Fibroblast of lung (primary cell): ENCODE results near the gene SLC9A1. TPM values are rescaled to one million over a fixed set of nuclear protein-coding genes. Genes with fewer than 3 reads are reported as not detected.

ENCODE experiments used
- DNase-seq, 2 donors: peaks; one replicate each; pipeline versions ENCODE4 v3.0.0 to v3.0.0-alpha.2; 2010; ENCODE audit warnings: low read depth in 2 of 2
- H2AFZ ChIP-seq: 2 replicates; pipeline ENCODE4 v1.5.1; 2012; ENCODE audit warnings: low read length, control low read depth, inconsistent platforms
- H3K27ac ChIP-seq: 2 replicates; pipeline ENCODE4 v1.5.1; 2011; ENCODE audit warnings: low read length, control low read depth; ENCODE audit not compliant: insufficient read depth
- H3K27me3 ChIP-seq: 2 replicates; pipeline ENCODE4 v1.5.1; 2011; ENCODE audit warnings: mild to moderate bottlenecking, low read length; ENCODE audit not compliant: control insufficient read depth, insufficient read depth
- H3K36me3 ChIP-seq: 2 replicates; pipeline ENCODE4 v1.5.1; 2011; ENCODE audit warnings: low read length; ENCODE audit not compliant: control insufficient read depth, insufficient read depth
- H3K4me1 ChIP-seq: 2 replicates; pipeline ENCODE4 v1.5.1; 2011; ENCODE audit warnings: low read length; ENCODE audit not compliant: control insufficient read depth, insufficient read depth; ENCODE audit errors: extremely low read depth
- H3K4me2 ChIP-seq: 2 replicates; pipeline ENCODE4 v1.5.1; 2011; ENCODE audit warnings: low read length, control low read depth; ENCODE audit not compliant: insufficient read depth; ENCODE audit errors: extremely low read depth
- H3K4me3 ChIP-seq, 4 experiments: fragments of 200-600 bp in 1 of 4; sonication (generic) in 1 of 4; replicated peaks in 1 of 4; 2 replicates each; pipeline ENCODE4 v1.5.1; 2011 to 2016; ENCODE audit warnings: low read length in 4 of 4, low read depth in 3 of 4, mild to moderate bottlenecking in 3 of 4, control low read depth in 2 of 4, inconsistent platforms in 1 of 4, mixed read lengths in 1 of 4; ENCODE audit not compliant: insufficient read depth in 1 of 4; ENCODE audit errors: control extremely low read depth in 1 of 4
- H3K79me2 ChIP-seq: 2 replicates; pipeline ENCODE4 v1.5.1; 2012; ENCODE audit warnings: mild to moderate bottlenecking, low read length, inconsistent platforms; ENCODE audit not compliant: control insufficient read depth, insufficient read depth
- H3K9ac ChIP-seq: 2 replicates; pipeline ENCODE4 v1.5.1; 2011; ENCODE audit warnings: mild to moderate bottlenecking, low read length, control low read depth; ENCODE audit not compliant: insufficient read depth
- H3K9me3 ChIP-seq: 2 replicates; pipeline ENCODE4 v1.5.1; 2012; ENCODE audit warnings: low read depth, low read length; ENCODE audit not compliant: control insufficient read depth, insufficient read depth
- H4K20me1 ChIP-seq: 2 replicates; pipeline ENCODE4 v1.5.1; 2011; ENCODE audit warnings: low read length; ENCODE audit not compliant: control insufficient read depth, insufficient read depth; ENCODE audit errors: extremely low read depth
- CTCF ChIP-seq, 2 donors: IDR thresholded peaks in 1 of 2; conservative IDR thresholded peaks in 1 of 2; 1 replicate in 1 of 2; 2 replicates in 1 of 2; pipeline ENCODE4 v1.5.1; 2011 to 2012; ENCODE audit warnings: low read length in 2 of 2, control low read depth in 1 of 2, inconsistent platforms in 1 of 2, low read depth in 1 of 2, mild to moderate bottlenecking in 1 of 2
- EZH2 ChIP-seq: IDR thresholded peaks from 2 replicates; pipeline ENCODE4 v1.5.1; 2012; ENCODE audit warnings: low read length, control low read depth, mild to moderate bottlenecking; ENCODE audit errors: missing control alignments
- polyA plus RNA-seq, 2 donors: library from polyadenylated mRNA; depleted of rRNA in 1 of 2; stranded (reverse) in 1 of 2; unstranded in 1 of 2; fragments of >200 nt; gene quantifications; 2 replicates each; pipeline ENCODE4 v1.2.1, GENCODE V29; 2011 to 2012; ENCODE audit warnings: missing spikeins in 1 of 2
- total RNA-seq: library from RNA; depleted of rRNA; stranded (reverse); fragments of >200 nt; gene quantifications from 2 replicates; pipeline ENCODE4 v1.2.1, GENCODE V29; 2014

SLC9A1 gene
- total and polyA plus RNA-seq, 2 donors (not counting 1 experiment from before 2014, with no cell fraction given), result 4.9 to 10.4 TPM

- Histone ChIP-seq H3K27me3 (no peaks in the 10 kb centered on the region), H2AFZ (no peak overlapping the region), H3K9ac (no peak overlapping the region), H4K20me1 (no peaks in the 10 kb centered on the region), H3K79me2 (no peaks in the 10 kb centered on the region), H3K27ac (no peak overlapping the region), H3K4me1 (no peaks in the 10 kb centered on the region), H3K9me3 (no peaks in the 10 kb centered on the region), H3K4me2 (no peak overlapping the region), H3K4me3 (no peak overlapping the region), H3K36me3 (no peaks in the 10 kb centered on the region)
- TF ChIP-seq EZH2 (no peak), CTCF (conservative IDR thresholded peaks at IDR 0.05 in 1 of 2, IDR thresholded peaks at IDR 0.05 in 1 of 2; ENCODE audit: low read depth in 1 of 2, low read length in 2 of 2) (no peak)
- DNase-seq, result no peak
These were observed 68.3 kb downstream of the SLC9A1 start for GRCh38 chr1:27086628-27087027.

GRCh38 chr1:27086026-27086425, 68.9 kb downstream of the SLC9A1 start:
- no peaks in the 10 kb centered on the region for H4K20me1 ChIP-seq
- TF ChIP-seq EZH2 (no peak), CTCF (conservative IDR thresholded peaks at IDR 0.05 in 1 of 2, IDR thresholded peaks at IDR 0.05 in 1 of 2; ENCODE audit: low read depth in 1 of 2, low read length in 2 of 2) (no peak)
- no peaks in the 10 kb centered on the region for H3K79me2 ChIP-seq
- H3K9me3 ChIP-seq, result no peaks in the 10 kb centered on the region
- H2AFZ ChIP-seq, result no peak overlapping the region
- peaks cover 2% of the 10 kb centered on the region for H3K27me3 ChIP-seq
- no peak overlapping the region for H3K9ac ChIP-seq
- no peaks in the 10 kb centered on the region for H3K36me3 ChIP-seq
- no peak overlapping the region for H3K4me2 ChIP-seq
- no peaks in the 10 kb centered on the region for H3K4me1 ChIP-seq
- DNase-seq, result no peak
- no peak overlapping the region for H3K27ac ChIP-seq
- no peak overlapping the region for H3K4me3 ChIP-seq

GRCh38 chr1:27084107-27084506, 70.8 kb downstream of the SLC9A1 start:
- H3K4me1 ChIP-seq, result no peaks in the 10 kb centered on the region
- no peak for DNase-seq
- H3K4me3 ChIP-seq, result no peak overlapping the region
- TF ChIP-seq EZH2 (no peak), CTCF (conservative IDR thresholded peaks at IDR 0.05 in 1 of 2, IDR thresholded peaks at IDR 0.05 in 1 of 2; ENCODE audit: low read depth in 1 of 2, low read length in 2 of 2) (no peak)
- no peak overlapping the region for H3K4me2 ChIP-seq
- peaks cover 2% of the 10 kb centered on the region for H3K27me3 ChIP-seq
- no peaks in the 10 kb centered on the region for H4K20me1 ChIP-seq
- no peaks in the 10 kb centered on the region for H3K79me2 ChIP-seq
- no peak overlapping the region for H3K9ac ChIP-seq
- no peak overlapping the region for H2AFZ ChIP-seq
- H3K27ac ChIP-seq, result no peak overlapping the region
- H3K36me3 ChIP-seq, result no peaks in the 10 kb centered on the region
- no peaks in the 10 kb centered on the region for H3K9me3 ChIP-seq
